H1 (cell line): ENCODE results near the gene UBASH3A. TPM values are rescaled to one million over a fixed set of nuclear protein-coding genes. Genes with fewer than 3 reads are reported as not detected.

Source experiments
- CTCF ChIA-PET: fragments of 300-600 bp; sonication (Branson Sonifier 250); formaldehyde crosslinking; loops from one replicate; lab custom pipeline; 2021; ENCODE audit not compliant: partially characterized antibody; lab: Charles Lee
- POLR2A ChIA-PET: fragments of 300-600 bp; sonication (Branson Sonifier 250); formaldehyde crosslinking; loops from one replicate; lab custom pipeline; 2021; ENCODE audit warnings: inconsistent platforms; ENCODE audit not compliant: partially characterized antibody; lab: Charles Lee
- DNase-seq, 2 experiments: peaks; one replicate each; pipeline versions ENCODE4 v3.0.0 to v3.0.0-alpha.2; 2010 to 2022; ENCODE audit warnings: low spot score in 2 of 2, low read depth in 1 of 2, mixed read lengths in 1 of 2
- FAIRE-seq: peaks from 2 replicates; lab custom pipeline; 2011; peaks lifted over from hg19 to GRCh38; lab: Jason Lieb, UNC
- H2AFZ ChIP-seq: 2 replicates; pipeline ENCODE4 v1.8.1; 2012; ENCODE audit warnings: low read length, inconsistent platforms
- H2AK5ac ChIP-seq: 2 replicates; pipeline ENCODE4 v1.6.1; 2013; ENCODE audit warnings: low read depth, low read length
- H2BK120ac ChIP-seq: replicated peaks from 2 replicates; pipeline ENCODE3; 2013; ENCODE audit warnings: low read depth, low read length, inconsistent platforms
- H2BK12ac ChIP-seq: 2 replicates; pipeline ENCODE4 v1.6.1; 2013; ENCODE audit warnings: low read depth, low read length
- H2BK15ac ChIP-seq: 2 replicates; pipeline ENCODE4 v1.6.1; 2013; ENCODE audit warnings: low read length
- H2BK20ac ChIP-seq: 2 replicates; pipeline ENCODE4 v1.6.1; 2013; ENCODE audit warnings: low read length
- H2BK5ac ChIP-seq: 2 replicates; pipeline ENCODE4 v1.6.1; 2013; ENCODE audit warnings: low read depth, low read length
- H3K14ac ChIP-seq: 2 replicates; pipeline ENCODE4 v1.6.1; 2013; ENCODE audit warnings: inconsistent platforms; ENCODE audit not compliant: insufficient read length
- H3K18ac ChIP-seq: 2 replicates; pipeline ENCODE4 v1.6.1; 2013; ENCODE audit warnings: low read length; ENCODE audit errors: extremely low read depth
- H3K23ac ChIP-seq: 2 replicates; pipeline ENCODE4 v1.6.1; 2013; ENCODE audit warnings: inconsistent platforms; ENCODE audit not compliant: insufficient read length
- H3K23me2 ChIP-seq: 2 replicates; pipeline ENCODE4 v1.6.1; 2013; ENCODE audit warnings: low read depth, low read length
- H3K27ac ChIP-seq: 2 replicates; pipeline ENCODE4 v1.6.1; 2011; ENCODE audit warnings: low read depth, low read length, inconsistent platforms
- H3K27me3 ChIP-seq, 4 experiments: replicated peaks in 1 of 4; 1 replicate in 1 of 4; 2 replicates in 3 of 4; pipeline versions ENCODE4 v1.6.1 to v1.8.1; 2011 to 2013; ENCODE audit warnings: low read length in 3 of 4, mild to moderate bottlenecking in 3 of 4, inconsistent platforms in 2 of 4, mixed read lengths in 2 of 4, moderate library complexity in 1 of 4; ENCODE audit not compliant: control insufficient read depth in 3 of 4, insufficient read depth in 3 of 4; ENCODE audit errors: extremely low read depth in 1 of 4
- H3K36me3 ChIP-seq, 4 experiments: 2 replicates each; pipeline versions ENCODE4 v1.6.1 to v1.8.1; 2011 to 2013; ENCODE audit warnings: mild to moderate bottlenecking in 4 of 4, low read length in 3 of 4, moderate library complexity in 2 of 4, control low read depth in 1 of 4, inconsistent platforms in 1 of 4; ENCODE audit not compliant: insufficient read depth in 4 of 4, control insufficient read depth in 2 of 4
- H3K4ac ChIP-seq: replicated peaks from 2 replicates; pipeline ENCODE3; 2013; ENCODE audit warnings: low read length, low read depth, mixed read lengths, inconsistent platforms; ENCODE audit not compliant: insufficient read length
- H3K4me1 ChIP-seq, 4 experiments: replicated peaks in 1 of 4; 1 replicate in 1 of 4; 2 replicates in 3 of 4; pipeline versions ENCODE4 v1.6.1 to v1.8.1; 2011 to 2013; ENCODE audit warnings: low read length in 3 of 4, inconsistent platforms in 2 of 4, mixed read lengths in 1 of 4; ENCODE audit not compliant: insufficient read depth in 4 of 4, control insufficient read depth in 3 of 4
- H3K4me2 ChIP-seq, 2 experiments: 2 replicates each; pipeline versions ENCODE4 v1.6.1 to v1.8.1; 2011 to 2013; ENCODE audit warnings: low read depth in 2 of 2, low read length in 2 of 2, control low read depth in 1 of 2, inconsistent platforms in 1 of 2, mild to moderate bottlenecking in 1 of 2; ENCODE audit not compliant: insufficient read depth in 1 of 2
- H3K4me3 ChIP-seq, 4 experiments: fragments of 200-600, 300-600 bp in 1 of 4; sonication (generic), shearing (Covaris generic), sonication (Bioruptor Twin) in 1 of 4; 2 replicates each; pipeline versions ENCODE4 v1.5.1 to v1.8.1; 2011 to 2016; ENCODE audit warnings: low read length in 4 of 4, low read depth in 3 of 4, control low read depth in 2 of 4, inconsistent platforms in 2 of 4, mild to moderate bottlenecking in 2 of 4, mixed read lengths in 1 of 4, moderate library complexity in 1 of 4; ENCODE audit not compliant: insufficient read depth in 2 of 4; ENCODE audit errors: extremely low read depth in 1 of 4
- H3K56ac ChIP-seq: replicated peaks from 2 replicates; pipeline ENCODE3; 2013; ENCODE audit warnings: low read depth, mild to moderate bottlenecking, mixed read lengths, low read length, inconsistent platforms; ENCODE audit not compliant: insufficient read length
- H3K79me1 ChIP-seq: 2 replicates; pipeline ENCODE4 v1.6.1; 2013; ENCODE audit warnings: low read depth, low read length, control low read depth
- H3K79me2 ChIP-seq, 2 experiments: 2 replicates each; pipeline versions ENCODE4 v1.6.1 to v1.8.1; 2012 to 2013; ENCODE audit warnings: low read length in 2 of 2, mild to moderate bottlenecking in 2 of 2, inconsistent platforms in 1 of 2; ENCODE audit not compliant: insufficient read depth in 2 of 2, control insufficient read depth in 1 of 2
- H3K9ac ChIP-seq, 4 experiments: replicated peaks in 1 of 4; 1 replicate in 1 of 4; 2 replicates in 3 of 4; pipeline versions ENCODE4 v1.6.1 to v1.8.1; 2011 to 2013; ENCODE audit warnings: low read depth in 3 of 4, low read length in 3 of 4, control low read depth in 2 of 4, mild to moderate bottlenecking in 2 of 4, moderate library complexity in 2 of 4, inconsistent platforms in 1 of 4; ENCODE audit errors: extremely low read depth in 1 of 4
- H3K9me3 ChIP-seq, 2 experiments: 2 replicates each; pipeline versions ENCODE4 v1.6.1 to v1.8.1; 2012 to 2013; ENCODE audit warnings: mild to moderate bottlenecking in 2 of 2, moderate library complexity in 2 of 2, control low read depth in 1 of 2, inconsistent platforms in 1 of 2, low read depth in 1 of 2, low read length in 1 of 2, mixed read lengths in 1 of 2; ENCODE audit not compliant: insufficient read depth in 2 of 2
- H4K20me1 ChIP-seq, 2 experiments: replicated peaks in 1 of 2; 2 replicates each; pipeline versions ENCODE3 to v1.8.1; 2011 to 2013; ENCODE audit warnings: inconsistent platforms in 2 of 2, low read length in 2 of 2, mild to moderate bottlenecking in 1 of 2; ENCODE audit not compliant: insufficient read depth in 2 of 2, control insufficient read depth in 1 of 2
- H4K5ac ChIP-seq: 2 replicates; pipeline ENCODE4 v1.6.1; 2013; ENCODE audit warnings: low read length, low read depth, mixed read lengths, inconsistent platforms; ENCODE audit not compliant: insufficient read length
- H4K8ac ChIP-seq: 2 replicates; pipeline ENCODE4 v1.8.0; 2013; ENCODE audit warnings: mild to moderate bottlenecking, moderate library complexity, low read length, inconsistent platforms; ENCODE audit not compliant: insufficient read depth; ENCODE audit errors: extremely low read depth
- H4K91ac ChIP-seq: replicated peaks from 2 replicates; pipeline ENCODE3; 2013; ENCODE audit warnings: low read length, mixed read lengths, inconsistent platforms; ENCODE audit not compliant: insufficient read length
- ASH2L ChIP-seq: fragments of 200-600, 300-600 bp; sonication (generic); IDR thresholded peaks from one replicate; pipeline ENCODE4 v1.7.1; 2017; ENCODE audit warnings: low read length
- BACH1 ChIP-seq: IDR thresholded peaks from 2 replicates; pipeline ENCODE4 v1.6.1; 2012; ENCODE audit warnings: low read length, improper control_type of control experiment
- CEBPB ChIP-seq: IDR thresholded peaks from 2 replicates; pipeline ENCODE4 v1.6.1; 2012; ENCODE audit warnings: low read depth, low read length
- NRF1 ChIP-seq: IDR thresholded peaks from 2 replicates; pipeline ENCODE4 v1.6.1; 2011; ENCODE audit warnings: mild to moderate bottlenecking, low read depth, low read length, improper control_type of control experiment
- POU5F1 ChIP-seq: IDR thresholded peaks from 2 replicates; pipeline ENCODE4 v1.6.1; 2011; ENCODE audit warnings: low read depth, mild to moderate bottlenecking, low read length, moderate library complexity
- RFX5 ChIP-seq: IDR thresholded peaks from 2 replicates; pipeline ENCODE4 v1.6.1; 2011; ENCODE audit warnings: low read depth, low read length, improper control_type of control experiment, borderline replicate concordance
- SAP30 ChIP-seq: fragments of 300-600 bp; sonication (generic); IDR thresholded peaks from 2 replicates; pipeline ENCODE4 v1.7.1; 2012; ENCODE audit warnings: low read length, moderate library complexity, mild to moderate bottlenecking, inconsistent platforms; ENCODE audit not compliant: insufficient read depth, insufficient replicate concordance
- SIX5 ChIP-seq: IDR thresholded peaks from 2 replicates; pipeline ENCODE4 v1.6.1; 2011; ENCODE audit warnings: mild to moderate bottlenecking, low read depth, low read length
- SP1 ChIP-seq: IDR thresholded peaks from 2 replicates; pipeline ENCODE4 v1.6.1; 2011; ENCODE audit warnings: low read depth, low read length
- WGBS, 2 experiments: shearing (Covaris generic) in 1 of 2; methylation state at CpG; one replicate each; pipeline versions ENCODE4 v1.1.6 to v1.1.7; 2013 to 2015; ENCODE audit warnings: low lambda C conversion rate in 2 of 2, mixed read lengths in 2 of 2, inconsistent platforms in 1 of 2, low coverage in 1 of 2, missing lambda C conversion rate in 1 of 2; ENCODE audit not compliant: insufficient replicate concordance in 2 of 2, insufficient coverage in 1 of 2, insufficient read length in 1 of 2; ENCODE audit errors: extremely low coverage in 1 of 2, missing lambda C conversion rate in 1 of 2; 5-methylcytosine and 5-hydroxymethylcytosine counted together
- polyA plus RNA-seq, 7 experiments: library from polyadenylated mRNA; depleted of rRNA in 3 of 7; stranded (reverse) in 5 of 7; unstranded in 2 of 7; fragments of >200 nt in 5 of 7; fragments of 200-250 nt in 2 of 7; gene quantifications; 1 replicate in 5 of 7; 2 replicates in 1 of 7; 4 replicates in 1 of 7; pipeline versions ENCODE4 v1.2.1 to v1.2.3, GENCODE V29; 2011 to 2013; ENCODE audit warnings: missing spikeins in 2 of 7, mixed read lengths in 2 of 7
- total RNA-seq: library from RNA; stranded (reverse); fragmentation: NEBNext Ultra II Directional; extraction: Animal tissue kit (Norgen Biotek cat#: 25700); gene quantifications from 2 replicates; pipeline ENCODE4 v1.2.1, GENCODE V29; 2021

The UBASH3A gene
- total and polyA plus RNA-seq, 2 of the 8 experiments (the other 6 are each of a cell fraction or from before 2014, with no cell fraction given), result not detected

DNA sequence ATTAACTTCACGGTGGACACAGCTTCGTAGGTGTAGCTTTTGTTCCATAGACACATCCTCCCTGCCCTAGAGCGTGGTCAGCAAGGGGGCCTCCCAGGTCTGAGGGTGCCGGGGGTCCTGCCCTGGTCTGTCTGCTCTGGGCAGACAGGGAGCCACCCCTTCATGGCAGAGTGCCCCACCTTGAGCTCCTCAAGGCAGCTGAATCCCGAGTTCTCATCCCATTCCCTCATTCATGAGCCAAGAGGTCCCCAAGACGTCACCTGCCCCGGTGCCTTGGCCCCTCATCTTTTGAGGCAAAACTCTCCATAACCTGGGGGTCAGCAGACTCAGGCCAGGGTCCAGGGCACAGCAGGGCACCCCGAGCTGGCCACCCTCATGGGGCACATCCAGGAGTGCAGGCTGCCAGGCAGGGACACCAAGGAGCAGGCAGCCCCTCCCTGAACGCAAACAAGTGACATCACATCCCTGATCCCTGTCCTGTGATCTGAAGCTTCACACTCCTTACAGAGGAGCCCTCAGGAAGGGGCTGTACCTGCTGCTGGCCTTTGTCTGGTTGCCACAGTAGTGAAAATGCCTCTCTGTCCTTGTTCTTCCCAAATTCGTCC lies 23.3 kb downstream of the UBASH3A start:
- Histone ChIP-seq H3K23me2 (no peaks in the 10 kb centered on the region), H3K23ac (no peak overlapping the region), H3K4me2 (no peak overlapping the region), H3K4me3 (no peak overlapping the region), H2AFZ (no peak overlapping the region), H3K18ac (no peak overlapping the region), H4K91ac (no peak overlapping the region), H3K79me2 (no peaks in the 10 kb centered on the region), H3K4ac (no peak overlapping the region), H2BK15ac (no peak overlapping the region), H3K79me1 (no peaks in the 10 kb centered on the region), H2AK5ac (no peak overlapping the region), H3K56ac (no peak overlapping the region), H4K5ac (no peak overlapping the region), H3K4me1 (no peaks in the 10 kb centered on the region), H2BK20ac (no peak overlapping the region), H4K8ac (no peak overlapping the region), H3K9ac (no peak overlapping the region), H2BK120ac (no peak overlapping the region), H3K14ac (no peak overlapping the region), H2BK12ac (no peak overlapping the region), H3K36me3 (no peaks in the 10 kb centered on the region), H3K27me3 (no peaks in the 10 kb centered on the region; a peak in 1 of 7 replicates), H4K20me1 (no peaks in the 10 kb centered on the region), H2BK5ac (no peak overlapping the region; the same call in 1 of the 2 replicates), H3K9me3 (peaks cover 0 to 2% of the 10 kb centered on the region in 2 experiments; a peak in 1 of 4 replicates), H3K27ac (no peak overlapping the region)
- DNase-seq, result no peak
- ChIA-PET POLR2A (interaction anchor here (1.0 kb wide), 1 partner anchor 11 kb away, joined by 3 read pairs; no protein-coding TSS in a partner anchor), CTCF (interaction anchor here (0.9 to 2.6 kb wide), 4 partner anchors 9 to 46 kb away, joined by 3 to 8 read pairs (median 6); no protein-coding TSS in a partner anchor)
- 93% methylated on average over 10 of the region's 10 CpGs; no CpG with 5 or more reads in 1 of the 2 experiments for WGBS, 2 experiments
- TF ChIP-seq POU5F1, result no peak
- TF ChIP-seq SP1, result no peak
- TF ChIP-seq RFX5, result no peak
- no peak for TF ChIP-seq SAP30
- no peak for TF ChIP-seq NRF1
- TF ChIP-seq SIX5, result no peak
- no peak for TF ChIP-seq ASH2L
- TF ChIP-seq CEBPB, result no peak
- TF ChIP-seq BACH1, result no peak
- FAIRE-seq, result no peak
